ENCODE measurements around the gene KPNA2. TPM values are rescaled to one million over a fixed set of nuclear protein-coding genes. Genes with fewer than 3 reads are reported as not detected.
"Not testable (repeated sequence)": the region's sequence is repeated elsewhere in the genome, so short reads cannot be mapped to it uniquely, and the experiment has no call there.

The KPNA2 gene
- polyA plus RNA-seq, 1 donor from 2014 or later, result 81.2 TPM

DNA sequence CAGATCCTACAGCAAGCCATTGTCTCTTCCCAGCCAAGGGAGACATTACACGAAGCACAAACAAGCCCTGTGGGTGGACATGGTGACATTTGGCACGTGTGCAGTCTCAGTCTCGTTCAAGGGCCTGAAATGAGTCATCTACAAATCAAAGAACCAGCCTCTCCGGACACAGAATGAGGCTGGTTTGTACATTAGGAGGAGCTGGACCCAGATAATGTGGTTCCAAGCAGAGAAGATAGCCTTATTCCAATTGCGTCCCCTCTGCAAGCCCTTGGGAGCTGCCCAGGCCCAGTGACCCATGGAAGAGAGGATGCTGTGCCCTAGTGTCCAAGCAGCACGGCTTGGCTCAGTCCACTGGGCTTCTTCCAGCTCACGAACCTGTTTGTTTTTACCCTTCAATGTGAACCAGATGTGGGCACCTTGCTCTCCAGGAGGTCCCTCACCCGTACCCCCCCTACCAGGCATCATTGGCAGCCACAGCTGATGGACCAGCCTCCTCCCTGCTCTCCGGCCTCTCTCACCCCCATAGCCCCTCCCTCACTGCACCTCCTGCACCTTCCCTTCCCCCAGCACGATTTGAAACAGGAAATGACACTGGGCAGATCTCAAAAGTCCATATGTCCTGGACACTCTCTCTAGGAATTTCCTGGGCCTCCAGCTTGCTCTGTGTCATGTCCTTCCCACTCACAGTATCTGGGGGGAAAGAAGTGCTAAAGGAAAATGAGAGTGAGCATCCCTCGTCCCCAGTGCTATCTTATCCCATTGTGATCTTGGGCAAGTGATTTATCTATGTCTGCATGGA, 26.2 kb downstream of the KPNA2 start:
- Histone ChIP-seq H3K4me2 (ENCODE audit: low read length) (no peak overlapping the region), H3K36me3 (ENCODE audit: insufficient read depth, low read length) (no peaks in the 10 kb centered on the region), H3K27ac (ENCODE audit: low read length) (no peak overlapping the region), H2AFZ (ENCODE audit: low read depth, low read length) (no peak overlapping the region), H3K9ac (ENCODE audit: low read length) (no peak overlapping the region), H3K79me2 (replicated peaks; ENCODE audit: insufficient read depth, low read length) (no peaks in the 10 kb centered on the region), H3F3A (ENCODE audit: insufficient read depth, low read length, poor library complexity, severe bottlenecking) (no peaks in the 10 kb centered on the region), H3K4me3 (ENCODE audit: low read length) (no peak overlapping the region), H3K9me2 (ENCODE audit: insufficient read depth, low read length) (no peaks in the 10 kb centered on the region), H4K20me1 (ENCODE audit: insufficient read depth) (no peaks in the 10 kb centered on the region), H3K9me3 (ENCODE audit: low read length) (no peaks in the 10 kb centered on the region), H3K27me3 (ENCODE audit: insufficient read depth, low read depth, low read length) (no peaks in the 10 kb centered on the region)
- no peak for TF ChIP-seq CTCF (IDR thresholded peaks at IDR 0.05; ENCODE audit: poor library complexity, severe bottlenecking)
- no peak for TF ChIP-seq TAF1 (IDR thresholded peaks at IDR 0.05; ENCODE audit: low read depth)
- no peak for TF ChIP-seq POLR2AphosphoS5 (IDR thresholded peaks at IDR 0.05)
- no peak for TF ChIP-seq RAD21 (conservative IDR thresholded peaks at IDR 0.05)
- TF ChIP-seq EP300 (conservative IDR thresholded peaks at IDR 0.05; ENCODE audit: poor library complexity, severe bottlenecking), result no peak
- no peak for TF ChIP-seq MXI1 (conservative IDR thresholded peaks at IDR 0.05; ENCODE audit: poor library complexity, severe bottlenecking)
- TF ChIP-seq EZH2 (IDR thresholded peaks at IDR 0.05; ENCODE audit: borderline replicate concordance, insufficient read depth, low read length, poor library complexity, severe bottlenecking), result no peak
- TF ChIP-seq REST (IDR thresholded peaks at IDR 0.05; ENCODE audit: borderline replicate concordance), result no peak
- TF ChIP-seq SMC3 (conservative IDR thresholded peaks at IDR 0.05; ENCODE audit: poor library complexity), result no peak

GRCh38 chr17:68065366-68065765, 29.8 kb downstream of the KPNA2 start:
- H3K36me3 ChIP-seq (ENCODE audit: insufficient read depth, low read length); H3K9me3 ChIP-seq (ENCODE audit: low read length); H3K4me2 ChIP-seq (ENCODE audit: low read length); H4K20me1 ChIP-seq (ENCODE audit: insufficient read depth); H2AFZ ChIP-seq (ENCODE audit: low read depth, low read length); H3K9ac ChIP-seq (ENCODE audit: low read length); H3F3A ChIP-seq (ENCODE audit: insufficient read depth, low read length, poor library complexity, severe bottlenecking); H3K27ac ChIP-seq (ENCODE audit: low read length); H3K9me2 ChIP-seq (ENCODE audit: insufficient read depth, low read length); H3K79me2 ChIP-seq (replicated peaks; ENCODE audit: insufficient read depth, low read length); H3K4me3 ChIP-seq (ENCODE audit: low read length); H3K27me3 ChIP-seq (ENCODE audit: insufficient read depth, low read depth, low read length): not testable (repeated sequence)

DNA sequence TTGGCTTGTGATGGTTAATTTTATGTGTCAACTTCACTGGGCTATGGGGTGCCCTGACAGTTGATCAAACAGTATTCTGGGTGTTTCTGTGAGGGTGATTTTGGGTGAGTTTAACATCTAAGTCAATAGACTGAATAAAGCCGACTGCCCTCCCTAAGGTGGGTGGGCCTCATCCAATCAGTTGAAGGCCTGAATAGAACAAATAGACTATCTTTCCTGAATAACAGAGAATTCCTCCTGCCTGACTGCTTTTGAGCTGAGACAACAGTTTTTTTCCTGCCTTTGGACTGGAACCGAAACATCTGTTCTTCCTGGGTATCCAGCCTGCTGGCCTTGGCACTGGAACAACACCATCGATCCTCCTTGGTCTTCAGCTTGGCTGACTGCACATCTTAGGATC, 33.0 kb downstream of the KPNA2 start:
- H3K4me2 ChIP-seq (ENCODE audit: low read length); H3K36me3 ChIP-seq (ENCODE audit: insufficient read depth, low read length); H3K27me3 ChIP-seq (ENCODE audit: insufficient read depth, low read depth, low read length); H3F3A ChIP-seq (ENCODE audit: insufficient read depth, low read length, poor library complexity, severe bottlenecking); H3K9ac ChIP-seq (ENCODE audit: low read length); H4K20me1 ChIP-seq (ENCODE audit: insufficient read depth); H3K79me2 ChIP-seq (replicated peaks; ENCODE audit: insufficient read depth, low read length); H3K9me2 ChIP-seq (ENCODE audit: insufficient read depth, low read length); H3K9me3 ChIP-seq (ENCODE audit: low read length); H3K4me3 ChIP-seq (ENCODE audit: low read length); H3K27ac ChIP-seq (ENCODE audit: low read length); H2AFZ ChIP-seq (ENCODE audit: low read depth, low read length): not testable (repeated sequence)

DNA sequence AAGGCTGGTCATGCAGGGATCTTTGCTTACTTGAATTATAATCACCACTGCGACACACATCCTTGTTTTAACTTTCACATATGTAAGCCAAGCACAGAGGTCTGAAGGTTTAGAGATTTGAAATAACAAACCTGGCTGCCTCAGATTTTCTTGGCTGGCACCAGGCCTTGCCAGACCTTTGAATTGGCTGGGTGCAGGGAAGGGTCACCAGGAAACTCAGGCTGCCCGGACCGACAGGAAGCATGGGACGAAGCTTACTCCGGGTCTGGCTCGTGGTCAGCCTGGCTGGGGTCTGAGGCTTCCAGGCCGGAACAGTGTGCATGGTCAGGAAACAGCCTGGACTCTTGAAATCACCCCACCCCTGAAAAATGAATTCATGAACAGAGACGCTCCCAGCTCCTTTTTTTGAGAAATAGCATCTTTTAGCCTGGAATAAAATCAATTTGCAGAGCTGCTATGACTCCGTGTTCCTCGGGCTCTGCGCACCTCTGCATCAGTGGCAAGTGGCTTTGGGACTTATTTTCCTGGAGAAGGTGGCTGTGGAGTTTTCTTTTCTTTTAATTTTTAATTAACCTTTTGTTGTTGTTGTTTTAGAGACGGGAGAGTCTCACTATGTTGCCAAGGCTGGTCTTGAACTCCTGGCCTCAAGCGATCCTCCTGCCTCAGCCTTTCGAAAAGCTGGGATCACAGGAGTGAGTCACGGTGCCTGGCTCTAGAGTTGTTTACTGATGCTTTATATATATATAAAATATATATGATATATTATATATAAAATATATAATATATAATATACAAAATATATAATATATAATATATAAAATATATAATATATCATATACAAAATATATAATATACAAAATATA, 35.3 kb downstream of the KPNA2 start:
- not testable (repeated sequence) for H3K9me3 ChIP-seq (ENCODE audit: low read length); H3K27ac ChIP-seq (ENCODE audit: low read length); H3K4me2 ChIP-seq (ENCODE audit: low read length); H3K9ac ChIP-seq (ENCODE audit: low read length); H4K20me1 ChIP-seq (ENCODE audit: insufficient read depth); H3K9me2 ChIP-seq (ENCODE audit: insufficient read depth, low read length); H3K4me3 ChIP-seq (ENCODE audit: low read length); H3K36me3 ChIP-seq (ENCODE audit: insufficient read depth, low read length); H3F3A ChIP-seq (ENCODE audit: insufficient read depth, low read length, poor library complexity, severe bottlenecking); H3K79me2 ChIP-seq (replicated peaks; ENCODE audit: insufficient read depth, low read length); H3K27me3 ChIP-seq (ENCODE audit: insufficient read depth, low read depth, low read length); H2AFZ ChIP-seq (ENCODE audit: low read depth, low read length)
